Parathyroid adenoma (tissue), 2 donors: ENCODE results near the gene WNT7A.

Experiments
- H2AFZ ChIP-seq: fragments of 300-600 bp; sonication (generic); one replicate; pipeline ENCODE4 v1.7.0; 2017; ENCODE audit warnings: antibody characterized with exemption, mild to moderate bottlenecking
- H3K27ac ChIP-seq: fragments of 300-600 bp; sonication (generic); one replicate; pipeline ENCODE4 v1.7.0; 2017
- H3K27me3 ChIP-seq: fragments of 300-600 bp; sonication (generic); one replicate; pipeline ENCODE4 v1.7.0; 2017; ENCODE audit warnings: low read length; ENCODE audit not compliant: control insufficient read depth, insufficient read depth
- H3K36me3 ChIP-seq: fragments of 300-600 bp; sonication (generic); one replicate; pipeline ENCODE4 v1.7.0; 2017; ENCODE audit warnings: low read length; ENCODE audit not compliant: control insufficient read depth, insufficient read depth
- H3K4me1 ChIP-seq: fragments of 300-600 bp; sonication (generic); one replicate; pipeline ENCODE4 v1.7.0; 2017; ENCODE audit warnings: control low read depth
- H3K4me2 ChIP-seq: fragments of 300-600 bp; sonication (generic); one replicate; pipeline ENCODE4 v1.7.0; 2017; ENCODE audit warnings: low read length
- H3K4me3 ChIP-seq: fragments of 300-600 bp; sonication (generic); one replicate; pipeline ENCODE4 v1.7.0; 2017; ENCODE audit warnings: low read depth, low read length
- H3K79me2 ChIP-seq: fragments of 300-600 bp; sonication (generic); one replicate; pipeline ENCODE4 v1.7.0; 2017; ENCODE audit warnings: control low read depth
- H3K9ac ChIP-seq: fragments of 300-600 bp; sonication (generic); one replicate; pipeline ENCODE4 v1.7.0; 2017; ENCODE audit warnings: mild to moderate bottlenecking
- H3K9me3 ChIP-seq: fragments of 300-600 bp; sonication (generic); one replicate; pipeline ENCODE4 v1.7.0; 2017; ENCODE audit warnings: low read length; ENCODE audit not compliant: control insufficient read depth
- CTCF ChIP-seq: fragments of 300-600 bp; sonication (generic); IDR thresholded peaks from one replicate; pipeline ENCODE4 v1.7.0; 2017; ENCODE audit warnings: antibody characterized with exemption, mild to moderate bottlenecking
- donor health status: primary hyperparathyroidism.

WNT7A gene

GRCh38 chr3:13785351-13785750, 94.5 kb downstream of the WNT7A start:
- Histone ChIP-seq H3K79me2 (no peaks in the 10 kb centered on the region), H3K4me2 (no peak overlapping the region), H3K27ac (no peak overlapping the region), H3K27me3 (no peaks in the 10 kb centered on the region), H3K4me3 (no peak overlapping the region), H2AFZ (no peak overlapping the region), H3K9ac (no peak overlapping the region), H3K4me1 (no peaks in the 10 kb centered on the region), H3K9me3 (no peaks in the 10 kb centered on the region), H3K36me3 (no peaks in the 10 kb centered on the region)
- TF ChIP-seq CTCF: no peak

- H3K9ac ChIP-seq: no peak overlapping the region
- H3K79me2 ChIP-seq: no peaks in the 10 kb centered on the region
- TF ChIP-seq CTCF: no peak
- no peak overlapping the region for H3K27ac ChIP-seq
- H3K36me3 ChIP-seq: no peaks in the 10 kb centered on the region
- H3K9me3 ChIP-seq: no peaks in the 10 kb centered on the region
- H2AFZ ChIP-seq: no peak overlapping the region
- no peak overlapping the region for H3K4me3 ChIP-seq
- H3K27me3 ChIP-seq: no peaks in the 10 kb centered on the region
- no peaks in the 10 kb centered on the region for H3K4me1 ChIP-seq
- no peak overlapping the region for H3K4me2 ChIP-seq
Observed at GRCh38 chr3:13783476-13783875, 96.4 kb downstream of the WNT7A start.

- no peaks in the 10 kb centered on the region for H3K27me3 ChIP-seq
- H3K27ac ChIP-seq: no peak overlapping the region
- H3K4me2 ChIP-seq: no peak overlapping the region
- H3K9me3 ChIP-seq: no peaks in the 10 kb centered on the region
- H3K9ac ChIP-seq: no peak overlapping the region
- H3K4me3 ChIP-seq: no peak overlapping the region
- no peaks in the 10 kb centered on the region for H3K36me3 ChIP-seq
- H3K79me2 ChIP-seq: no peaks in the 10 kb centered on the region
- no peak for TF ChIP-seq CTCF
- no peak overlapping the region for H2AFZ ChIP-seq
- H3K4me1 ChIP-seq: no peaks in the 10 kb centered on the region
Observed at GRCh38 chr3:13782501-13782900, 97.4 kb downstream of the WNT7A start.

GRCh38 chr3:13781417-13781816, 98.5 kb downstream of the WNT7A start:
- Histone ChIP-seq H3K4me1 (no peaks in the 10 kb centered on the region), H3K4me2 (no peak overlapping the region), H3K4me3 (no peak overlapping the region), H3K27me3 (no peaks in the 10 kb centered on the region), H3K9me3 (no peaks in the 10 kb centered on the region), H3K79me2 (no peaks in the 10 kb centered on the region), H3K27ac (no peak overlapping the region), H3K36me3 (no peaks in the 10 kb centered on the region), H3K9ac (no peak overlapping the region), H2AFZ (no peak overlapping the region)
- no peak for TF ChIP-seq CTCF

- Histone ChIP-seq H3K4me1 (no peaks in the 10 kb centered on the region), H3K36me3 (no peaks in the 10 kb centered on the region), H2AFZ (no peak overlapping the region), H3K9me3 (no peaks in the 10 kb centered on the region), H3K27ac (no peak overlapping the region), H3K27me3 (no peaks in the 10 kb centered on the region), H3K4me2 (no peak overlapping the region), H3K9ac (no peak overlapping the region), H3K4me3 (no peak overlapping the region), H3K79me2 (no peaks in the 10 kb centered on the region)
- no peak for TF ChIP-seq CTCF
Observed at GRCh38 chr3:13780432-13781176, 99.3 kb downstream of the WNT7A start.
